Measurements from ENCODE around the gene COG5. TPM values are rescaled to one million over a fixed set of nuclear protein-coding genes. Genes with fewer than 3 reads are reported as not detected.

Gene COG5
- total and polyA plus RNA-seq, 2 experiments from 2014 or later = 15.4 to 36.5 TPM

GRCh38 chr7:107344286-107344685, 219.4 kb downstream of the COG5 start (continued):
- no peak for TF ChIP-seq ZNF462 (CRISPR knock-in tag; IDR thresholded peaks at IDR 0.05)
- TF ChIP-seq ETS1 (IDR thresholded peaks at IDR 0.05) = no peak
- no peak for TF ChIP-seq CREB1 (CRISPR knock-in tag; IDR thresholded peaks at IDR 0.05; ENCODE audit: low read depth)
- TF ChIP-seq EZH2phosphoT487 (IDR thresholded peaks at IDR 0.05; ENCODE audit: unreplicated experiment) = no peak

- Histone ChIP-seq H3K27me3 (ENCODE audit: insufficient read depth) (no peaks in the 10 kb centered on the region), H3K79me2 (replicated peaks; ENCODE audit: insufficient read depth) (0 out of 2 replicates have a peak, but pooled peaks cover 4% of the 10 kb centered on the region), H3F3A (replicated peaks; ENCODE audit: low read depth) (no peaks in the 10 kb centered on the region), H3K27ac (ENCODE audit: low read depth) (no peak overlapping the region), H3K36me3 (ENCODE audit: insufficient read depth) (no peaks in the 10 kb centered on the region), H3K9me2 (ENCODE audit: insufficient read depth) (no peaks in the 10 kb centered on the region), H4K20me1 (replicated peaks; ENCODE audit: insufficient read depth) (peaks cover 6% of the 10 kb centered on the region; the same call in 1 of the 2 replicates), H2AFZ (no peak overlapping the region), H3K4me3 (no peak overlapping the region), H3K4me2 (no peak overlapping the region), H3K4me1 (ENCODE audit: insufficient read depth) (no peaks in the 10 kb centered on the region)
- H3K36me3 Mint-ChIP-seq (ENCODE audit: low read depth) = peaks cover 3% of the 10 kb centered on the region; the same call in 1 of the 3 replicates
- peaks cover 4% of the 10 kb centered on the region for H3K4me1 Mint-ChIP-seq
- no peak for ATAC-seq
- H3K27me3 Mint-ChIP-seq (ENCODE audit: insufficient read depth, low read depth, poor library complexity) = no peaks in the 10 kb centered on the region
- H3K27ac Mint-ChIP-seq = no peak overlapping the region
- DNase-seq (ENCODE audit: low spot score) = no peak
- H3K9me3 Mint-ChIP-seq = peaks cover 4% of the 10 kb centered on the region; the same call in 2 of the 3 replicates
- TF ChIP-seq ZNF114 (CRISPR knock-in tag; IDR thresholded peaks at IDR 0.05) = no peak
- TF ChIP-seq NANOG (IDR thresholded peaks at IDR 0.05; ENCODE audit: borderline replicate concordance) = no peak
- TF ChIP-seq CTCF (conservative IDR thresholded peaks at IDR 0.05; ENCODE audit: low read depth in 2 of 2) = no peak
- no peak for TF ChIP-seq JUNB (IDR thresholded peaks at IDR 0.05; ENCODE audit: unreplicated experiment)
- H3K4me3 Mint-ChIP-seq = no peak overlapping the region
Measured at GRCh38 chr7:107338080-107338479, 225.6 kb downstream of the COG5 start.
